ENCODE data around the gene NALCN.
A peak's percentile ranks its signal among the peaks of the same experiment; 100 is the strongest.

NALCN gene

DNA sequence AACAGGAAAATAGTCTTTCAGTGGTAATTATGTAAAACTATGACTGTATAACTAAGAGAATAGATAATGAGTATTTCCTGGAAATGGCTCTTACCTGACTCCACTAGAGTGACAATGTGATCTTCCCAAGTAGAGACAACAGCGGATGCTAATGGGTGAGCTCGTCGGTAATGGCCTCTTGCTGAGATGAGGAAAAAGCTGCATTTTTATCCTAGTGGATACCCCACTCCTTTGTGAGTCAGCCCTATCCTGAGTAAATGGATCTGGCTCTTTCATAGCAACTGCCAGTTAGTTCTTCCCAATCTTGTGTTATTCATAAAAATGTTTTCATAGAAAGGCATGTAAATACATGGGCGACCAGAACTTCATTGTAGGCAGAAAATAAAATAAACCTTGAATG is 299.5 kb downstream of the NALCN start:
- DNase-seq, result no peak

GRCh38 chr13:101116341-101116740 is 300.0 kb downstream of the NALCN start:
- DNase-seq, result no peak

DNA sequence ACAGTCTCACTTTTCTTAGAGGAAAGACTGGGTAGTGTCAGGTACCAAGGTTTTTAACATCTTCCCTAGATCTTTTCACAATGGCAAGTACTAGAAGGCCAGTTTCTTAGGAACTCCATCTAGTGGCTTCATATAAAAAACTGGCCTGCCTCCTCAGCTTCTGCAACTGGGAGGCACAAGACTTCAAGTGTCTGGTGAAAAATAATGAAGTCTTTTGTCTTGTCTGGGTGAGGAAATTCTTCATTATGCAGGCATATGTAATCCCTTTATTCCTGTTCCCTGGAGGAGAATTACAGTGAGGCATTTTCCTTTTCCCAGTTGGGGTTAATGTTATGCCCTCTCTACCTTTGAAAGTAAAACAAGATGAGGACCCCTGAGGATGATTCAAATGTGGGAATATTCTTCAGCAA is 300.5 kb downstream of the NALCN start:
- no peak for DNase-seq

DNA sequence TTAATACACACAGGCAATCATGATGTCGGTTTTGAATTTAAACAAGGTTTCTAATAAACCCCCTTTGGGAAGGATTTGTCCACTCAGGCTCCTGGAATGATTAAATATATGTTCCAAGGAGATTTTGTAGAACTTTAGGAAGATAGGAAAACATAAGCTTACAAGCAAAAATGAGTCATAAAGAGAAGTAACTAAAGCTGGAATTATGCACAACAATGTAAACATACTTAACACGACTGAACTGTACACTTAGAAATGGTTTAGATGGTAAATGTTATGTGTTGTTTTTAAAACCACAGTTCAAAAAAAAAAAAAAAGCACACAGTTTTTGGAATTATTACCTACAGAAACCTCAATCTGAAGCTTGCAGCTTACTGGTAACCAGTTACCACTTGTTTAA is 304.4 kb downstream of the NALCN start:
- DNase-seq, result no peak

DNA sequence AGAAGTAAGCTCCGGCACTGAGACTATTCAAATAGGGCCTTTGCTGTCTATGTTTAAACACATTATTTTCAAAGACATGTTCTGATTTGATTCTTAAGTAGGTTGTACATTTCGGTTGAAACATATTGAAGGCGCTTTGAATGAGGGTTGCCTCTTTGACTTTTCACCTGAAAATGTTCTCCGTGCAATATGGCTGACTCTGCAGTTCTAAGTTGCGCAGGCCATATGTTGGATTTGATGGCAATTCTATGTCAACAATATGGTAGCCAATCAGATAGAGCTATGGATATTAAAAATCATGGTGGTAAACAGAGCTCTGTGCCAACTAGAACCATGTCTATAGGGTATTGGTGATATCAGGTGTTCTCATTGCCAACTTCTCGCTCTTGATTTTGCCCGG is 307.3 kb downstream of the NALCN start:
- DNase-seq, result no peak

GRCh38 chr13:101098873-101099272 is 317.4 kb downstream of the NALCN start:
- no peak for DNase-seq

DNA sequence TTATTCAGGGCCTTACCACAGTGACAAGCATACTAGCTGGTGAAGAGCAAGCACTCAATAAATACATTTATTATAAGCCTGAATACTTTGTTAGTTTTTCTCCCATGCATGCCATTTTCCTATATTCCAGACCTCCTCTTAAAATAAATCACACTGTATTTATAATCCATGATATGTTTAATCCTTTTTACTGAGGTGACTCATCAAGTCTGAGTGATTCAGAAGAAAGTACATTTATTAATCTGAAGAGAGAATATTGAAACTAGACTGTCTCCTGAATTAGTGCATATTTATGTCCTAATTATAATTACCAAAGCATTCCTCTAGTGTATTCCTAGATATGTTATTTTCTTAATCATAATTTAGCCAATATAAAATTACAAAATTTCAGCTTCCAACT is 323.3 kb downstream of the NALCN start:
- DNase-seq, result no peak

DNA sequence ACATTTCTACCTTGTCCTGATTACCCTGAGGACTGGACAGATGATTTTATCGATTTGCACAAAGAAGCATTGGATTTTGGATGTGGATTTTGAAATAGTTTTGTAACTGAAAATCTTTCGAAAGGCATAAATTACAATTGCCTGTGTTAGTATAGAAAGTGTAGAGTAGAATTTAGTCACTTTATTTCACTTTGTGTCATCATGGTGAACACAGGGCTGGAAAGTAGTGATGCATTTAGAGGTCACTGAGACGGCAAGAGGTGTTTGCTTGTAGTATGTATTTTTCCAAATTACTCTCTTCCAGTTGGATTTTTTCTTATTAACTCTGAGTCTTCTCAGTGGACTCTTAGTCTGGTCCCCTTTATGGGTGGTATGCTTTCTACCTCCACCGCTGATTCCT is 326.0 kb downstream of the NALCN start:
- no peak for DNase-seq

- DNase-seq, result no peak
Measured at GRCh38 chr13:101085551-101085950, 330.8 kb downstream of the NALCN start.

DNA sequence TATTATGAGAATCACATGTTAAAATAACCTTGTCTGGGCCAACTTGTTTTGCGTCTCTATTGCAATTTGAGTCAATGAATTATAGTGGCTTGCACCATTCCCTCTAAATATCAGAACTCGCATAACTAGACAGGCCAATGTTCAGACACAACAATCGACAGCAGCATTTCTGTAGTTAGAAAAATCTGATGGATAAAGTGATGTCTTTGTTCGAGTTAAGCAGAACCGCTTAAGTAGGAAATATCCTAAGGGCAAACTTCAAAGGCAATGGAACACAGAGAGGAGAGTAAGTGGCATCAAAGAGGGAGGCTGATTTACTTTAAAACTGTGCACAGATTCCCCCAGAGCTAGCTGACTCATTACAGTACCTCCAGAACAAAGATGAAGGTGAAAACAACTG is 333.9 kb downstream of the NALCN start:
- no peak for DNase-seq

DNA sequence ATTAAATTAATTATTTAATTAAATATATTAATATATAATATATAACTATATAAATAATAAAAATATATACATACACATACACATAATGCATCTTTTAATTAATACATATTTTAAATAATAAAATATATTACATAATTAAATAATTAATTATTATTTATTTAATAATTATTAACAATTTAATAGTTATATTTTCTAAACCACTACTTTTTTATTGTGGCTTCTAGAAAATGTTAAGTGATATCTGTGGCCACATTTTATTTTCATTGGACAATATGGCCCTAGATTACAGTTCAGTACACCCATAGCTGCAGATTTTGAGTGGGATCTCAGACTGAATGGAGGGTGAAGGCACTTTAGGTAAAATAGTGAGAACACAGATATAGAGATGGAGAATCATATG is 335.7 kb downstream of the NALCN start:
- no peak for DNase-seq

GRCh38 chr13:101065329-101065728 is 351.0 kb downstream of the NALCN start:
- no peak for DNase-seq

GRCh38 chr13:101059793-101060192 is 356.5 kb downstream of the NALCN start:
- peak; percentile 9 for DNase-seq

DNA sequence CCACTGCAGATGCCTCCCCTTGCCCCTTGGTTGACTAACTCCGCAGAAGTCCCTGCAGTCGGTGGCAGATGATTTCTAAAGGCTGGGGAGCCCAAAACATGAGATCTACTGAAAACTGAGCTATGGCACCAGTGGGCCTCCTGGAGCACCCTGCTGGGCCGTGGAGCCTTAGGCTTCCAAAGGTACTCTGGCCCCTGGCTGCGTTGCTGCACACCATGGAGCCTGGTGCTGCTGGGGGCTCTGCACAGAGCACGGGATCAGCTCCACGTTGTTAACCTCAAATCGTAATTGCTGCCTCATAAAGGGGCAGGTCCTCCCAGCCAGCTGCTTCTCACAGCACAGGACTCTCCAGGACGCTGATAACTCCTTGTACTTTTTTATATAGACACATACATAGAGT is 357.5 kb downstream of the NALCN start:
- DNase-seq, result no peak

GRCh38 chr13:101053301-101054093 is 362.8 kb downstream of the NALCN start:
- no peak for DNase-seq

DNA sequence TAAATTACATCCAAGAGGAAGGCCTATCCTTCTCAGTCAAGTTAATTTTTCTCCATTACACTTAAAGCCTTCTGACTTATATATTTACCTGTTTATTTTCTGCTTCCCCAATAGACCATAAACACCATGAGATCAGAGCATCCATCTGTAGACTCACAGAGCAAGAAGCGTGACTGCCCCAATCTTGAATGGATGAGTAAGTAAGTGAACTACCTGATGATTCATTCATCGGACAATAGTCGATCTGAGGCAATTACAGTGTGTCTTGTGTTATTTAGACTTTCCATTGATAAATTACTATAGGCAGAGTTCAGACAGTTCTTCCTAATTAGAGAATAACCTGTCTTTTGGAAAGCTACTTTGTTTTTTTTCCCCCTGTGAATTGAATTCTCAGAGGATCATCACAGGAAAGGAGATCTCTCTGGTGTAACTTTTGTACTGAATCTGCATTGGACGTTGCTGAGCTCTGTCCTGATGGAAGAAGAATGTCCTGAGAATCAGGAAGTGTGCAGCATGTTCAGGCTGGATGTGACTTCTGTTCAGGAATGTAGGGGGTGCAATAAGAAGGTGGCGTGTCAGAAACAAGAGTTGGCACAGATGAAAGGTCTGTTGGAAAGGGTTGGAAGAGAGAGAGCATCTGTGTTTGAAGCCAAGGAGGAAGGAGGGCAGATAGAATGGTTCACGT is 367.0 kb downstream of the NALCN start:
- no peak for DNase-seq

DNA sequence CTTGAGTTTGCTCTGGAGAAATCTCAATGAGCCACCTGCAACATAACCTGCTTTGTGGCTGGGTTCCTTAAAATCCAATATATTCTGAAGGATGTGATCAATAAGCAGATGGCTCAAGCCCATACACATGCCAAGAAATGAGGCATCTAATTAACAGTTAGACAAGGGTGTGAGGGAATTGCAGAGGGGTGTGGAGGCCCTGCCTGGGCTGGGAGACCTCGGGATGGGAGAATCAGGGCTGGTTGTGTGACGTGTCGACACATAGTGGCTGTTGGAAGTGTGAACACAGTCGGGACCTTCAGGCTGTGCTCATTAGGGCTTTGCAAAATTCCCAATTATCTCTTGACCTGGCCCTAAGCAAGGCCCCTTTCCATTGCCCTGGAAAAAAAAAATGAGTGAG is 379.8 kb downstream of the NALCN start:
- DNase-seq, result no peak

DNA sequence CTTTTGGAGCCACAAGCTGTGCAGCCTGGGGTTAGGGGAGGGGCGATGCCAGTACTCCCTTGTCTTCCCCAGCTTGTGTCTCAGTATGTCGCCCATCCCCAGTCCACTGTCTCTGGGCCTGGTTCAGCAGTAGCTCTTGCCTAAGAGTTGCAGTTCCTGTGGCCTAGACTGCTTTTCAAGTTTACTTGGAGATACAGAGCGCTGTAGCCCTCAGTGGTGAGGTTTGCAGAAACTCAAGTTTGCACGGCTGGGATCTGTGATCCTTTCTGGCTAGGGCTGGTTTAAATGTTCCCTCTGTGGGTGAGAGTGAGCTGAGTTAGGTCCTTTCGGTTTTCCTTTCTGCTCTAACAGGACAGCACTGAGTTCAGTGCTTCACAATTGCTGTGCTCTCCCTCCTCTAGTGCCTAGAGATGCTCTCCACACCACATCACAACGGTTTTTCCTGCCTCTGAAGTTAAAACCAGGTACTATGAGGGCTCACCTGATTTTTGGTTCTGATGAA is 381.1 kb downstream of the NALCN start:
- no peak for DNase-seq

DNA sequence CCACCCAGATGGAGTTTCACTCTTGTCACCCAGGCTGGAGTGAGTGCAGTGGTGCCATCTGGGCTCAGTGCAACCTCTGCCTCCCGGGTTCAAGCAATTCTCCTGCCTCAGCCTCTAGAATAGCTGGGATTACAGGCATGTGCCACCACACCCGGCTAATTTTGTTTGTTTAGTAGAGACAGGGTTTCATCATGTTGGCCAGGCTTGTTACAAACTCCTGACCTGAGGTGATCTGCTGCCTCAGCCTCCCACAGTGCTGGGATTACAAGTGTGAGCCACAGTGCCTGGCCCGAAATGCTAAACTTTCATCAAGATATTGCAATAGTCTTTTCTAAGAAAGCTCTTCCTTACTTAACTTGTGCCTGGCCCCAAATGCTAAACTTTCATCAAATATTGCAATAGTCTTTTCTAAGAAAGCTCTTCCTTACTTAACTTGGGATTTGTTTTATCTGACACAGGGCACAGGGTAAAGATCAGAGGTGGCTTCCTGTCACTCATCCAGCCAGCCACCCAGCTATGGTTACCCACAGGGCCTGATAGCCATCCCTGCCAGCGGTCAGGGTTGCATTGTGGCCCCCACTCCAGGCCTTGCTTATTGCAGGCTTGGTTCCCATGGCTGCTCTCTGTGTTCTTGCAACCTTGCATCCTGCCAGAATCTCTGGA is 389.4 kb downstream of the NALCN start:
- no peak for DNase-seq

DNA sequence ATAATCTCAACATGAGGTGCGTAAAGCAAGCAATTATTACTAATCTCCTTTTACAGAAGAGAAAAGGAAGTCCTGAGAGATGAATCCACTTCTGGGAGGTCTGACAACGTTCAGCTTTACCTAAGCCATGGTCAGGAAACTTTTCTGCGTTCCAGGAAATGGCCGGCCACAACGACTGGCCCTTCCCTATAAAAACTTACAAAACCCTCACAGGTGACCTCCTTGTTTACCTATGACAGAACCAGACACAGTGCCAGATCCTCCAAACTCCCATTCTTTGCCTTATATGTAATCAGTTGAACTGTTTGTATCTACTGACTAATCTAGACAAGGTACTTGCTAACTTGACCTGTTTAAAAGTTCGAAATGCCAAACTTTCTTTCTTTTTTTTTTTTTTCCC is 390.0 kb downstream of the NALCN start:
- DNase-seq, result no peak

DNA sequence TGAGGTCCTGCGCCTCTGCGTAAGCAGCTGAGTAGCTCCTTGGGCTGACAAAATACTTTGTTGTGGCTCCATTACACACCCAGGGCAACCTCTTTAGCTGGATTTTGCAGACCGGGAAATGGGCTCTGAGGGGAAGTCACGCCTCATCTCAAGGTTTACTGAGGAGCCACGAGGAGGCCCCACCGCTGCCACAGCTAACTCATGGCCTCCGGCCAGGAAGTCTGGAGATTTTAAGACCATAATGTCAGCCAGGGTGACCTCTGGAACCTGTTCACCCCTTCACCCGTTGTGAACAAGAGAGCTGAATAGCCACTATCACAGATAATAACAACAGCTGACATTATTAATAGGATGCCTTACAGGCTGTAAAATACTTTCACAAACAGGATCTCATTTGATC is 390.4 kb downstream of the NALCN start:
- DNase-seq, result no peak

- DNase-seq, result no peak
Measured at GRCh38 chr13:101025519-101025918, 390.8 kb downstream of the NALCN start.

GRCh38 chr13:101019126-101019525 is 397.2 kb downstream of the NALCN start:
- no peak for DNase-seq
